ENCODE results near the gene ZNF879.

GRCh38 chr5:178998441-178998840 lies 25.2 kb upstream of the ZNF879 start:
- no peak for TF ChIP-seq CTCF (IDR thresholded peaks at IDR 0.05)
- TF ChIP-seq POLR2AphosphoS5 (IDR thresholded peaks at IDR 0.05): no peak
- TF ChIP-seq POLR2A (IDR thresholded peaks at IDR 0.05): no peak
- no peak for TF ChIP-seq EP300 (IDR thresholded peaks at IDR 0.05)

Measured in gastroesophageal sphincter (tissue), 3 donors.